Ascending aorta (tissue), 2 donors: ENCODE data around the gene JCHAIN. TPM values are rescaled to one million over a fixed set of nuclear protein-coding genes. Genes with fewer than 3 reads are reported as not detected.

Experiments
- DNase-seq, 2 donors: peaks; one replicate each; pipeline ENCODE4 v3.0.0-alpha.2; 2019; ENCODE audit warnings: low spot score in 2 of 2
- H3K27ac ChIP-seq, 2 donors: fragments of 200-600 bp; sonication (generic); one replicate each; pipeline ENCODE4 v1.5.1; 2016 to 2017; ENCODE audit warnings: mild to moderate bottlenecking in 1 of 2
- H3K27me3 ChIP-seq: fragments of 200-600 bp; sonication (generic); one replicate; pipeline ENCODE4 v1.5.1; 2017
- H3K36me3 ChIP-seq, 2 donors: fragments of 200-600 bp; sonication (generic); one replicate each; pipeline ENCODE4 v1.5.1; 2016
- H3K4me1 ChIP-seq, 2 donors: fragments of 200-600 bp; sonication (generic); one replicate each; pipeline ENCODE4 v1.5.1; 2016 to 2017; ENCODE audit warnings: mild to moderate bottlenecking in 1 of 2
- H3K4me3 ChIP-seq, 2 donors: fragments of 200-600 bp; sonication (generic); one replicate each; pipeline ENCODE4 v1.5.1; 2016 to 2017; ENCODE audit warnings: mild to moderate bottlenecking in 1 of 2
- H3K9me3 ChIP-seq, 2 donors: fragments of 200-600 bp; sonication (generic); one replicate each; pipeline ENCODE4 v1.5.1; 2016
- intact Hi-C: fragments of 100-400 bp; cut with DNase I; formaldehyde crosslinking; loops from one replicate; pipeline ENCODE4 v1.15.1; 2023
- total RNA-seq: library from RNA; depleted of rRNA; stranded (reverse); fragments of >200 nt; gene quantifications from one replicate; pipeline ENCODE4 v1.1.0, GENCODE V29; 2016
- TF ChIP-seq, protein P1 (sequence below), 3 experiments: fragments of 200-600 bp in 2 of 3; fragments of 450-650 bp in 1 of 3; sonication (generic) in 2 of 3; IDR thresholded peaks; one replicate each; pipeline ENCODE4 v1.5.1; 2016 to 2019; ENCODE audit warnings: antibody characterized with exemption in 3 of 3, mild to moderate bottlenecking in 1 of 3, moderate library complexity in 1 of 3

Gene JCHAIN
- 4.0 TPM for total RNA-seq

DNA sequence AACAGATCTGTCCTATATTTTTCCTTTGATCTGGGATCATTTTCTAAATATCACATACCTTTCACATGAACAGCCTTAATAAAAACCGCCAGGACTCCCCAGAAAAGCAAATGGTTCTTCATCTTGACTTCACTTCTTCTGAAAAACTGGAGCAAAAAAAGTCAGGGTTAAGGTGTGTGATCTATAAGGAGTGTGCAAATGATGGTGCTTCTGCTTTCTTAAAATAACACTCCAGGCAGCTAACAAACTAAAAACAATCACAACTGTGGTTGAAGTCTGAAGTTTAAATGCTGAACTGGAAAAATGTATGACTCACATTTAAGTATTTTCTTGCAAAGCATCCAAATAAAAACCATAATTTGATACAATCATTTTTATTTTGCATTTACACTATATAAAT, at the start of gene JCHAIN:
Gene JCHAIN (minus strand): TSS at position 140 of the 400 bp plus-strand sequence. CDS start 18 bp downstream, at position 122.
- intact Hi-C loops = no loop called here
- Histone ChIP-seq H3K27ac (no peak within 1 kb of the TSS), H3K27me3 (no peaks in the 10 kb centered on the region), H3K36me3 (no peaks in the 10 kb centered on the region), H3K4me3 (no peak within 1 kb of the TSS), H3K9me3 (no peaks in the 10 kb centered on the region), H3K4me1 (no peaks in the 10 kb centered on the region)
- TF ChIP-seq, protein P1, sequence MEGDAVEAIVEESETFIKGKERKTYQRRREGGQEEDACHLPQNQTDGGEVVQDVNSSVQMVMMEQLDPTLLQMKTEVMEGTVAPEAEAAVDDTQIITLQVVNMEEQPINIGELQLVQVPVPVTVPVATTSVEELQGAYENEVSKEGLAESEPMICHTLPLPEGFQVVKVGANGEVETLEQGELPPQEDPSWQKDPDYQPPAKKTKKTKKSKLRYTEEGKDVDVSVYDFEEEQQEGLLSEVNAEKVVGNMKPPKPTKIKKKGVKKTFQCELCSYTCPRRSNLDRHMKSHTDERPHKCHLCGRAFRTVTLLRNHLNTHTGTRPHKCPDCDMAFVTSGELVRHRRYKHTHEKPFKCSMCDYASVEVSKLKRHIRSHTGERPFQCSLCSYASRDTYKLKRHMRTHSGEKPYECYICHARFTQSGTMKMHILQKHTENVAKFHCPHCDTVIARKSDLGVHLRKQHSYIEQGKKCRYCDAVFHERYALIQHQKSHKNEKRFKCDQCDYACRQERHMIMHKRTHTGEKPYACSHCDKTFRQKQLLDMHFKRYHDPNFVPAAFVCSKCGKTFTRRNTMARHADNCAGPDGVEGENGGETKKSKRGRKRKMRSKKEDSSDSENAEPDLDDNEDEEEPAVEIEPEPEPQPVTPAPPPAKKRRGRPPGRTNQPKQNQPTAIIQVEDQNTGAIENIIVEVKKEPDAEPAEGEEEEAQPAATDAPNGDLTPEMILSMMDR (IDR thresholded peaks at IDR 0.05) = no peak
- DNase-seq = no peak

DNA sequence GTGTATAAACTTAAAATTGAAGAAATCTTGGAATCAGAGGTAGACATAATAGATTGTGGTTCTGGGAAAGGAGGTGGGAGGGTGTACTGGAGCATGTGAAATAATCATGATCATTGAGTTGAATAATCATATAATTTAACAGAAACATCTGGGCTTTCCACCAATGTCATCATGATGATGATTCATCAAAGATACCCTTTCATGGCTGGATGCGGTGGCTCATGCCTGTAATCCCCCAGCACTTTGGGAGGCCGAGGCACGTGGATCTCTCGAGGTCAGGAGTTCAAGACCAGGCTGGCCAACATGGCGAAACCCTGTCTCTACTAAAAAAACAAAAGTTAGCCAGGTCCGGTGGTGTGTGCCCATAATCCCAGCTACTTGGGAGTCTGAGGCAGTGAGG, 48.8 kb upstream of the JCHAIN start:
- no peaks in the 10 kb centered on the region for H3K9me3 ChIP-seq
- H3K4me3 ChIP-seq = no peak overlapping the region
- no peaks in the 10 kb centered on the region for H3K27me3 ChIP-seq
- no peak for DNase-seq
- H3K36me3 ChIP-seq = no peaks in the 10 kb centered on the region
- intact Hi-C loops = no loop called here
- H3K27ac ChIP-seq = no peak overlapping the region
- H3K4me1 ChIP-seq = no peaks in the 10 kb centered on the region
- TF ChIP-seq, protein P1 (IDR thresholded peaks at IDR 0.05) = no peak

DNA sequence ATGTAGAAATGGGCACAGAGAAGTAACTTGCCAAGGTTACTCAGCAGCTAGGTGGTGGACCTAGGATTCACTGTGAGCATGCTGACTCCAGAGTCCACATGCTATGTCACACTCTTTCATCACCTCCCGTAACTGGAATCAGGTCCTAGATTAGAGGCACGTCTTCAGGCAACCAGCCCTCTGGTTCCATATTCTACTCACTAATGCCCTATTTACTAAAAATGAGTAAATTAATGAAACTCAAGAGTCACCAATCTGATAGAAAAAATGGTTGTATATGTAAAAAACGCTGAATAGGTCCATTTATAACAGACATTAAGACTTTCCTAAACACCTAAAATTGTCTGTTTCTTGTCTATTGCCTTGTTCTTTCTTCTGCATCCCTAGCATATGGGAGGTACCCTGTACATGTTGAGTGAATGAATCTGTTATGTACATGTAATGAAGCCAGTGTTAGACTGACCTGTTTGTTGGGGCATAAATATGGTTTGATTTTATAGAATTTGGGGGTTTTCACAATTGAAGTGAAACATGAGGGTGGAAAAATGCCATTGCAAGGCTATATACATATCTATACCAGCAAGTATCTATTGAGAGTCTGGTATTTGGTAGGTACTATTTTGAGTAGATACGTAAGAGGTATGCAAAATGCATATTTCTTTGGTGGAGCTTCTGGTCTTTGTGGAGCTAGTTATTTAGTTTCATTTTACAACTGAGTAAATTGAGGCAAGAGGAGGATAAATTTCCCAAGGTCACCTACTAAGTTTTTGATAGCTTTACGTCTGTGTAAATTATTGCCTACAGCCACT, 48.0 kb upstream of the JCHAIN start:
- DNase-seq = no peak
- Histone ChIP-seq H3K4me1 (no peaks in the 10 kb centered on the region), H3K27me3 (no peaks in the 10 kb centered on the region), H3K9me3 (no peaks in the 10 kb centered on the region), H3K36me3 (no peaks in the 10 kb centered on the region), H3K27ac (no peak overlapping the region), H3K4me3 (no peak overlapping the region)
- intact Hi-C loops = no loop called here
- TF ChIP-seq, protein P1 (IDR thresholded peaks at IDR 0.05) = no peak

DNA sequence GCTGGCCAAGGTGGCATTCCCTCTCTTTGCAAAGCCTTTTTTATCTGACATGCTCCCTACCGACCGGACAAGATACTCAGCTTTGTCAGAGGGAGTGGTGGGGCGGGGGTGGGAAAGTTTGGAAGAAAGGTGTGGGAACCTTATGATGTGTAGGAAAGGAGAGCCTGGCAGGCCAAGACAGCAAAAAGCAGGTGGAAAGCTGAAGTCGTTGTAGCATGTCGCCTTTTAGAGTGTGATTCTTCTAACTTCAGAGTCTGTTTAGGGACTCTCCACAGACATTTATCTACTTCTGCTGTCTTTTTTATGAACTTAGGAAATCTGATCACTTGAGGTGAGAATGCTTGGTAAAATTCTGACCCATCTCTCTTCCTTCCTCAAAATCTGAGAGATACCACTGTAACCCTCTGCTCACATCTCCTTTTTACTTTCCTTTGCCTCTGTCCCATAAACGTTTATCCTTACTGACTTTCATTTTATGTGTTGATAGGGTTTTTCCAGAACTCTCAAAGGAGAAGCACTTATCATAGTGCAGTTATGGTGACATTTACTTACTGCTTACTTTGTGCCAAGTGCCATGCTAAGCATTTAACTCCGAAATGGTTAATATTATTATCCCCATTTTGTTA, 47.3 kb upstream of the JCHAIN start:
- intact Hi-C loops = no loop called here
- H3K36me3 ChIP-seq = no peaks in the 10 kb centered on the region
- no peak overlapping the region for H3K4me3 ChIP-seq
- no peaks in the 10 kb centered on the region for H3K9me3 ChIP-seq
- DNase-seq = no peak
- no peaks in the 10 kb centered on the region for H3K4me1 ChIP-seq
- TF ChIP-seq, protein P1 (IDR thresholded peaks at IDR 0.05) = no peak
- no peaks in the 10 kb centered on the region for H3K27me3 ChIP-seq
- no peak overlapping the region for H3K27ac ChIP-seq

DNA sequence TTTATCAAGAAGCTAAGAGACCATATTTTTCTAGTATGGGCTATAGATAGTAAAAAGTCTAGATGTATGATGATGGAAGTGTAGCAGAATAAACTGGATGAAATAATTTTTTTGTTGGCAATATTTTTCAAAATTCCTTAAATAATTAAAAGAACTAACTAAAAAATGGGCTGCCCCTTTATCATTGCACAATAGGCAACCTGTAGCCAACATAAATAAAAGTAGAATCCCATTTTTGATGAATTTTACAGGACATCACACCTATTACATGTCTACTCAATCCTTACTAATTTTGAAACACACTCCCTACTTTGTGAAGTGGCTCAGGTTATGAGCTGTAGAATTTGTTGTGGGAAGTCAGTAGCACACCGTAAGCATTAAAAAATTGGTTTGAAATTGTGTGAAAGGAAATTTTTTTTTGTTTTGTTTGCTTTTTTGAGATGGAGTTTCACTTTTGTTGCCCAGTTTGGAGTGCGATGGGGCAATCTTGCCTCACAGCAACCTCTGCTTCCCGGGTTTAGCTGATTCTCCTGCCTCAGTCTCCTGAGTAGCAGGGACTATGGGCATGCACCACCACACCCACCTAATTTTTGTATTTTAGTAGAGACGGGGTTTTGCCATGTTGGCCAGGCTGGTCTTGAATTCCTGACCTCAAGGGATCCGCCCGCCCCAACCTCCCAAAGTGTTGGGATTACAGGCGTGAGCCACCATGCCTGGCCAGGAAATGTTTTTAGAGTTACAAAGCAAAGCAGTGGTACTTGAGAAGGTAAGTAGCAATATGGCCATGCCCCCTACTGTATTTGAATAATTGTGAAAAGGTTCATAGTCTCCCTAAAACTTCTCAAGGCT, 46.5 kb upstream of the JCHAIN start:
- Histone ChIP-seq H3K27me3 (no peaks in the 10 kb centered on the region), H3K36me3 (no peaks in the 10 kb centered on the region)
- intact Hi-C loops = no loop called here

More for the DNA sequence above, 46.5 kb upstream of the JCHAIN start:
- Histone ChIP-seq H3K27ac (no peak overlapping the region), H3K9me3 (no peaks in the 10 kb centered on the region), H3K4me3 (no peak overlapping the region), H3K4me1 (no peaks in the 10 kb centered on the region)
- DNase-seq = no peak
- TF ChIP-seq, protein P1 (IDR thresholded peaks at IDR 0.05) = no peak
